Spleen (tissue), 11 donors: ENCODE data around the gene MBD2. TPM values are rescaled to one million over a fixed set of nuclear protein-coding genes. Genes with fewer than 3 reads are reported as not detected.

Source experiments
- DNase-seq: peaks from one replicate; pipeline ENCODE4 v3.0.0-alpha.2; 2020
- H3K27ac ChIP-seq, 8 donors: fragments of 200-600 bp; sonication (generic) in 7 of 8; 1 replicate in 4 of 8; 2 replicates in 4 of 8; pipeline versions ENCODE4 v1.5.0 to v1.8.0; 2016 to 2021; ENCODE audit warnings: inconsistent platforms in 4 of 8, mild to moderate bottlenecking in 4 of 8, moderate library complexity in 1 of 8
- H3K27me3 ChIP-seq, 7 donors: fragments of 200-600 bp; sonication (generic) in 6 of 7; replicated peaks in 1 of 7; 1 replicate in 4 of 7; 2 replicates in 3 of 7; pipeline versions ENCODE4 v1.5.0 to v1.8.0; 2016 to 2021; ENCODE audit warnings: inconsistent platforms in 3 of 7, mild to moderate bottlenecking in 1 of 7
- H3K36me3 ChIP-seq, 6 donors: fragments of 200-600 bp; sonication (generic) in 5 of 6; 1 replicate in 4 of 6; 2 replicates in 2 of 6; pipeline versions ENCODE4 v1.5.0 to v1.8.0; 2016 to 2021; ENCODE audit warnings: inconsistent platforms in 2 of 6
- H3K4me1 ChIP-seq, 6 donors: fragments of 200-600 bp; sonication (generic) in 5 of 6; 1 replicate in 3 of 6; 2 replicates in 3 of 6; pipeline versions ENCODE4 v1.5.0 to v1.8.0; 2016 to 2021; ENCODE audit warnings: inconsistent platforms in 3 of 6
- H3K4me3 ChIP-seq, 8 donors: fragments of 200-600 bp; sonication (generic) in 7 of 8; 1 replicate in 4 of 8; 2 replicates in 4 of 8; pipeline versions ENCODE4 v1.5.0 to v1.8.0; 2016 to 2021; ENCODE audit warnings: inconsistent platforms in 4 of 8, mild to moderate bottlenecking in 4 of 8, moderate library complexity in 2 of 8
- H3K9me3 ChIP-seq, 8 donors: fragments of 200-600 bp; sonication (generic) in 7 of 8; 1 replicate in 4 of 8; 2 replicates in 4 of 8; pipeline versions ENCODE4 v1.5.0 to v1.8.0; 2016 to 2021; ENCODE audit warnings: inconsistent platforms in 4 of 8
- CTCF ChIP-seq, 11 experiments: fragments of 200-600 bp in 7 of 11; fragments of 450-650 bp in 4 of 11; sonication (generic) in 4 of 11; IDR thresholded peaks in 8 of 11; conservative IDR thresholded peaks in 3 of 11; 1 replicate in 7 of 11; 2 replicates in 4 of 11; pipeline versions ENCODE4 v1.4.0 to v1.8.0; 2016 to 2021; ENCODE audit warnings: antibody characterized with exemption in 11 of 11, inconsistent platforms in 4 of 11, mild to moderate bottlenecking in 1 of 11
- POLR2A ChIP-seq, 3 donors: fragments of 450-650 bp; IDR thresholded peaks; one replicate each; pipeline ENCODE4 v1.5.1; 2017; ENCODE audit warnings: antibody characterized with exemption in 3 of 3, mild to moderate bottlenecking in 1 of 3
- POLR2AphosphoS5 ChIP-seq, 3 donors: sonication (generic); formaldehyde crosslinking; IDR thresholded peaks; one replicate each; pipeline ENCODE4 v1.5.1; 2017; ENCODE audit warnings: antibody characterized with exemption in 3 of 3
- WGBS, 5 donors: extraction: QIAGEN DNeasy Blood & Tissue Kit in 3 of 5; methylation state at CpG; one replicate each; pipeline versions ENCODE4 v1.1.5 to v1.1.7; 2013 to 2018; 5-methylcytosine and 5-hydroxymethylcytosine counted together
- intact Hi-C: fragments of 100-400 bp; cut with DNase I; formaldehyde crosslinking; loops from one replicate; pipeline ENCODE4 v1.15.0; 2023; ENCODE audit warnings: low total_unique reads
- polyA plus RNA-seq, 3 donors: library from polyadenylated mRNA; stranded (reverse); fragments of 200-250 nt; gene quantifications; one replicate each; pipeline ENCODE4 v1.2.1, GENCODE V29; 2013
- total RNA-seq, 7 donors: library from RNA; depleted of rRNA in 3 of 7; stranded (reverse); fragments of >200 nt in 3 of 7; fragmentation: NEBNext Ultra II Directional in 4 of 7; extraction: Animal tissue kit (Norgen Biotek cat#: 25700) in 4 of 7; gene quantifications; one replicate each; pipeline versions ENCODE4 v1.1.0 to v1.2.1, GENCODE V29; 2016 to 2021
- donor health status: healthy with polysubstance abuse.
- donor health status: DM: no; HTN: no; CAD: no; lungs with moderate emphysema.
- donor health status: DM: no; HTN: no; CAD: no.
- donor health status: Bipolar disorder and iron deficiency.
- donor health status: healthy.
- donor health status: DM: no; HTN: no; CAD: no.
- donor health status: DM: yes; HTN: yes; CAD: no.

The MBD2 gene
- total and polyA plus RNA-seq, 10 donors = 40.7 to 119 (median 54.9) TPM

DNA sequence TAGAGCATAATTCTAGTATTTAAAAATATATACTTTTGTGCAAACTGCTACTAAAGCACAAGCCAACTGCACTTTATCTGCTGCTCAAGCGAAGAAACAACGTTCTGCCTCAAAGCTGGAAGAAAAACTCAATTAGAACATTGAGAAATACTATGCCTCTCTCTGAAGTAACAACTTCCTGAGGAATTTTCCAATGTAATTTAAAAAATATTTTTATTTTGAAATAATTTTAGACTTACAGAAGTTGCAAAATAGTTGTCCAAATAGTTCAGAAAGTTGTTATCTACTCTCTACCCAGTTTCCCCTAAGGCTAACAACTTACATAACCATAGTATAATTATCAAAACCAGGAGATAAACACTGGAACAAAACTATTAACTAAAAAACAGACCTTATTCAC lies 32.5 kb upstream of the MBD2 start:
- TF ChIP-seq POLR2AphosphoS5 (IDR thresholded peaks at IDR 0.05) (no peak), CTCF (IDR thresholded peaks at IDR 0.05 in 8 of 11, conservative IDR thresholded peaks at IDR 0.05 in 3 of 11) (no peak), POLR2A (IDR thresholded peaks at IDR 0.05) (no peak)
- intact Hi-C loops = no loop called here
- DNase-seq = no peak
- Histone ChIP-seq H3K36me3 (no peaks in the 10 kb centered on the region), H3K27me3 (no peaks in the 10 kb centered on the region), H3K27ac (peak overlapping the region in 4 of 8 donors; percentile 39 to 86 (median 62)), H3K9me3 (no peaks in the 10 kb centered on the region), H3K4me3 (no peak overlapping the region), H3K4me1 (peaks cover 1 to 54% (median 17%) of the 10 kb centered on the region in 6 donors)
- WGBS, 5 donors = 40 to 70% (median 56%) methylated on average over 2 of the region's 2 CpGs

DNA sequence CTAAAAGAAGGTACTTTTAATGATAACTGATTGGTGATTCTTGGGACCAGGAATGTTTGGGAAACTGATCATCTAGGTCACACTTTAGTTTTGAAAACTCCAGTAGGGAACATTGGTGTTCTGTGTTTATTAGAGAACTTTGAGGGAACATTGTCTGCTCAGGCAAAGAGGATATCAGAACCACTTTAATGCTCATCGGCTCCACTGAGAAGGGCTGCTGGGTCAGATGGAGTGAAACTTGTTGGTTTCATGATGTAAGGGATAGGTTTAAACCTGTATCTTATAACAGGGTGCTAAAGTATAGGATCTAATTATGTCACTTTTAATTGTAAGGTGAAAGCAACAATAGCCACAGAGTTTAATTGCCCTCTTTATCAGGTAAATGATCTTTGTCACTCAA lies 30.7 kb upstream of the MBD2 start:
- intact Hi-C loops = no loop called here
- Histone ChIP-seq H3K4me1 (peaks cover 13 to 59% (median 21%) of the 10 kb centered on the region in 6 donors), H3K27ac (no peak overlapping the region), H3K36me3 (no peaks in the 10 kb centered on the region), H3K27me3 (no peaks in the 10 kb centered on the region), H3K4me3 (no peak overlapping the region), H3K9me3 (no peaks in the 10 kb centered on the region)
- TF ChIP-seq CTCF (IDR thresholded peaks at IDR 0.05 in 8 of 11, conservative IDR thresholded peaks at IDR 0.05 in 3 of 11) (no peak), POLR2A (IDR thresholded peaks at IDR 0.05) (no peak)
- WGBS, 5 donors = 54 to 97% (median 95%) methylated on average over 1 of the region's 1 CpG
- DNase-seq = no peak

GRCh38 chr18:54254265-54254758 lies 29.8 kb upstream of the MBD2 start:
- Histone ChIP-seq H3K4me3 (no peak overlapping the region), H3K9me3 (no peaks in the 10 kb centered on the region), H3K36me3 (no peaks in the 10 kb centered on the region), H3K27ac (no peak overlapping the region), H3K4me1 (peaks cover 13 to 55% (median 24%) of the 10 kb centered on the region in 6 donors), H3K27me3 (no peaks in the 10 kb centered on the region)
- intact Hi-C loops = no loop called here
- DNase-seq = no peak
- TF ChIP-seq POLR2A (IDR thresholded peaks at IDR 0.05) (no peak), CTCF (IDR thresholded peaks at IDR 0.05 in 8 of 11, conservative IDR thresholded peaks at IDR 0.05 in 3 of 11) (no peak), POLR2AphosphoS5 (IDR thresholded peaks at IDR 0.05) (no peak)
- 74 to 85% (median 81%) methylated on average over 10 of the region's 10 CpGs for WGBS, 5 donors

DNA sequence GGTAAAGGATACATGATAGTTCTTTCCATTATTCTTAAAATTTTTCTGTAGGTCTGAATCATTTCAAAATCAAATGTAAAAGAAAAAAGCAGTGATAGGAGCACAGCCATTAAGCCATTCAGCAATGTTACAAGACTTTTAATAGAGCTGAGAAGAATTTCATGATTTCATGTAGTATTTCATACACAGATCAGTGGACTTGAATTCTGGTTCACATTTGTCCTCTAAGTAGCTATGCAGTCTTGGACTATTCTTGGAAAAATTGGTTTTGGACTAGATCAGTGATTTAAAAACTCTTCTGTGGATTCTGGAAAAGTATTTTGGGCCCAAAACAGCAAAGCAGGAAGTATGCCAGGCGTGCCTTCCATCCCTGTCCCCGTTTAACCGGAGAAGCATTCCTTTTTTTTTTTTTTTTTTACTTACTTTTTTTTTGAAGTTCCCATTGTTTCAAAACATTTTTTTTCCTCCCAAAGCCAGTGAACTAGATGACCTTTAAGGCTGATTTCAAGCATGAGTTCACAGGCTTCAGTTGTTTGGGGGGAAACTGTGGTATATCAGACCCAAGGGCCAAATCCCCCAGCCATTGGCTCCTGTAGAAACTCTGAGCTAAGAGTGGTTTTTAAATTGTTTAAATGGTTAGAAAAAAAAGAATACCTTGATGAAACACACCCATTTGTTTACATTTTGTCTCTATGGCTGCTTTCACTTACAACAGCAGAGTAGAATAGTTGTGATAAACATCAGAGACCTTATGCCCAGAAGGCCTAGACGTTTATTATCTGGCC lies 27.3 kb upstream of the MBD2 start:
- DNase-seq = no peak
- Histone ChIP-seq H3K27ac (peak overlapping the region in 6 of 8 donors; percentile 46 to 74 (median 66)), H3K4me1 (peaks cover 13 to 51% (median 33%) of the 10 kb centered on the region in 6 donors), H3K27me3 (no peaks in the 10 kb centered on the region), H3K36me3 (no peaks in the 10 kb centered on the region), H3K9me3 (no peaks in the 10 kb centered on the region), H3K4me3 (no peak overlapping the region)
- intact Hi-C loops = no loop called here
- TF ChIP-seq POLR2A (IDR thresholded peaks at IDR 0.05) (no peak), CTCF (IDR thresholded peaks at IDR 0.05 in 8 of 11, conservative IDR thresholded peaks at IDR 0.05 in 3 of 11) (no peak), POLR2AphosphoS5 (IDR thresholded peaks at IDR 0.05) (no peak)
- WGBS, 5 donors = 35 to 69% (median 44%) methylated on average over 4 of the region's 4 CpGs
